ENCODE measurements around the gene GABRR2.

Gene GABRR2

DNA sequence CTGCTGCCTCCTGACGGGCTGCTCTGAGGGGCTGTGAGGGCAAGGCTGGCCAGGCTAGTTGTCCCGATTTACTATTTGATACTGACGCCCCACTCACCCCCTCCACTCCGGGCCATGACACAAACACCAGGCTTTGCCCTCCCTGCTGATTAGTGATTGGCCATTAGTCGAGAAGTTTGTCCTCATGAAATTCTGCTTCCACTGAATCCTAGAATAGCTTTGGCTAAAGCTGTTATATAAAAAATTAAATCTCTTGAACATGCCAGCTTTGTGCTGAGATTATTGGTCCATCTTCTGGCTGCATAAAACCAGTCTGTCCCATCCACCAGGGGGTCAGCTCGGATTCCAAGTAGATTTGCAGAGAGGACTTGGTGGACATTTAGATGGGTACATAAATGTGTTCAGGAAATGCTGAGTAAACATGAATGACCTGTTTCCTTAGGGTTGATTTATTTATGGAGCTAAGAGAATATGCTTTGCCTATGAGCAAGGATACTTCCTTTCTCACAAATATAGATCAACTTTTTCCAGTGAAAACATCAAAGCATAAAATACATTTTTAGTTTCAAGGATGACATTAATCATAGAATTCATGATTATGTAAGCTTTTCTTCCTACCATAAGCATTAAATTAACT, at the start of gene GABRR2:
GABRR2 (minus strand) TSS at position 51 of the 637 bp plus-strand sequence. CDS start 134 bp downstream, outside the sequence.
- ATAC-seq: no peak

DNA sequence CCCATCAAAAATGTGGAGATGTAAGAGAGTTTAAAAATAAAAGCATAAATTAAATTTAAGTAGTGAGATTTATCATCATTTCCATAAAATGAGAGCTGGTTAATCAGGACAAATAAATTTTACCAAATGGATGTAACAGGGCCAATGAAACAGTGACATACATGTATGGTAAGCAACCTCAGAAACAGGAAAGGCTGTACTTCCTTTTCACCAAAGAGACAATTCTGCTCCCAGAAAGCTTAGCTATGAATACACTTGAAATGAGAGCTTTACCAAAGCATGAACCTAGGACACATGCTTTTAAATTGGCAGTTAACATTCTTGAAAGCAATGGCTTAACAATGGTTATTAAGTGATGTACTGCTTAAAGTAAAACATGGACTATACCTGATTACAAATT, 49.5 kb upstream of the GABRR2 start:
- no peak for ATAC-seq

DNA sequence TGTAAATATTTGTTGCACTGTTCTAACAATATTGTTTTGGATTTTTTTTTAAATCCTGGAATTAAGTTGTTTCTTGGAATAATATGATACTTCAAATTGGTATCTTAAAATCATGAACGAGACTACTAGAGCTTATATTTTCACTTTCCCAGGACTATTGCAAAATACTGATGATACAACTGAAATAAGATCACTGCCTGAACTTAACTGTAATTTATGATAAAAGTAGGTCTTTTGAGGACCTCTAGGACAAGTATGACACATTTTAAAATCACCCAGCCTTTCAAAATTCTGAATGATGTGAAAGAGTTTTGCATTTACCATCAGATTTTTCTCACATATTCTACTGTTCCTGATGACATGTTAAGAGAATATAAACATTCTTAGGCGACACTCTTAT, 46.1 kb upstream of the GABRR2 start:
- no peak for ATAC-seq

DNA sequence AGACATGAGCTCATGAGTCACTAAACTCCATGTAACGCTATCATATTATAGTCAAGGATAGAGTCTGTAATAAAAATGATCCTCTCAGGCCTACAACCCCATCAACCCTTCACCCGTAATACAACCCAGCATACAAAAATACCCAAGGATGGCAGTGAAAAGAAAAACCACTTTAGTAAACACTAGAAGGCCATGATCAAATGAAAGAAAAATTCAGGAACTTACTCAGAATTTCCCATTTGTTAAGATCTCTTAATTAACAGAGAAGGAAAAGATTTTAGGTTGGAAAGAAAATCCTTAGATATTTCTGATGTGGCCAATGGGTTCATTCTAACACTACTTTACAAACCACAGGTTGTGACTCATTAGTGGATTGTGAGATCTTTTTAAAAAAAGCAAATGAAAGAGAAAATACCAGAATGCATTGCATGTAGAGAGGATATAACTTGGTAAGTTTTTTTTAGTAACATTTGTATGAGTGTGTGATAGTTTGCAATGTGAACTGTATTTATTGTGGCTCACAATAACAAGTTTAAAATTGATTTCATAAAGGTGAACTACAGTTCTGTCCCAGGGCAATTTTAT, 45.4 kb upstream of the GABRR2 start:
- peak; percentile 79 to 89 for ATAC-seq

DNA sequence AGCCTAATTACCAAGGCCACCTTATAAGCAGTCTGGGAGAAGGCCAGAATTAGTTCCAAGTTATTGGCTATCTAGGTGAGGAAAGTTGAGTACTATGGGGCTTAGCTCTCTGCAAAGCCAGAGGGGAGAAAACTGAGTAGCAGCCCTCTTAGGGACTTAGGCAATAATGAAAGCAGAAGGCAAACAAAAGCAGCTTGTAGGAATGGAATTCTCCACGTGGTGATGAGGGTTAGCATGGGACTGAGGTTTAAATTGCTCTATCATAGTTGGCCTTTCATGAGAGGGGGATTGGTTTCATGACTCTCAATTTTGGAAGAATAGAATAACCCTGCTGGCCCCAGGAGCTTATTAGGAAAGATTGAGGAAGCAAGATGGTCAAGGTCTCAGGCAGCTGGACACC, 44.5 kb upstream of the GABRR2 start:
- no peak for ATAC-seq

DNA sequence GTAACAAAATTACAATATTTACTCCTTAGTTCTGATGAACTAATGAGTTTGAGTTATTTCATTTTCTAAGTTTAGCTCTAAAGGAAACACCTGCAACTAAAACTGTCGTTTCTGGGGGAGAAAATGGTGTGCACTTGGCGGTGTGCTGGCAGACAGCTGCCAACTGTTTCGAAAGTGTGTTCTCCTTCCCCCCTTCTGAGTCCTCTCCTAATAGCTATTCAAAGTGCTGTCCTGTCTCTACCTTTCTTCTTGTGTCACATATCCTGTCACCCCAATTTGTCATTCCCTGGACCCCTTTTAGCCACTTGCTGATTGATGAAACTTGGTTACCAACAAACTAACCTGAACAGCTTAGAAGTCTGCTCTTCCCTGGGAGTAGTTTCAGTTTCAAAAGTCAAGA, 42.3 kb upstream of the GABRR2 start:
- ATAC-seq: no peak

DNA sequence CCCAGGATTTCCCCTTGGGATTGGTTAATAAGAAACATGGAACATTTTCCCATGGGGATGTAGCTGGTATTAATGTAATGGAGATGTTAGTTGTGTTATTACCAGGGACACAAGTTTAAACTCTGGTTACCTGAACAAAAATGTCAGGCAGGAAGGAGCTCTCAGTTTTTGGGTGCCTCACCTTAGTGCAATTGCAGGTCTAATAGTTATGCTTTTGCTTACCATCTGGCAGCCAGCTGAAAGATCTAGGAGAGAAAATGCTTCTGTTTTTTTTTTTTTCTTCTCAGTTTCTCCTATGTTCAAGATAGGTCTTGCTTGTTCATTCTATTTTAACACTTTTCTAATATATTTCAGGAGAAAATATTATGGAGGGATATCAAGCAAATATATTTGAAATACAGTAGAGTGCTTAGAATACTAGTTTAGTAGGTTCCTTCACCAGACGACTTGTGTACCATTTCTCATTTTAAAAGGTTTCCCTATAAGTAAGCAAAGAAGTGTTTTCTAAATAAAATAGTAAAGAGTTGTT, 41.6 kb upstream of the GABRR2 start:
- ATAC-seq: no peak

DNA sequence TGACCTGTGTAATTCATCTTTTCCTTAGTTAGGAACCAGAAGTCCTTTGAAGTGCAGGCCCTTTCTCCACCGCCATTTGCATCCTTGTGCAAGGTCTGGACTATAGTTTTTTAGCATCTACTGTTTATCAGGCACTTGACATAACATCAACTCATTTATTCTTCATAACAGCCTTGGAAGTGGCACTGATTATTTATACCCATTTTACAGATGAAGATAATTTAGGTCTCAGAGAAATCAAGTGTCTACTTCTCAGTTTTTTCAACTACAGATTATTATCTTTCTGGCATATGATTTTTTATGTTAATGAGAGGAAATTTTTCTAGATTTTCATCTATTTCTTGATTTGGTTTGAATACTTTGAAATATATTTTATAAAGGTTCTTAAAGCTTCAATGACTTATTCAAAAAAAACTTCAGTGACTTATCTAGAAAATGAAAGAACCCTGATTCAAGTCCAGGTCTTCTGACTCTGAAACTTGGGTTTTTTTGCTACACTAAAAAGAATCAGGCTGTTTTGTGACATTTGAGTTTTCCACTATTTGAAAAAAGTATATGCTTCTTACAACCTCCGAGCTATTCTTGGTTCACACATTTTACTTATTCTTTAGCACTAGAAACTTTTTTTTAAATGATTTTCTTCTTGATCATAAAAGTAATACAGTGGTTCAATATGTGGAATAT, 40.6 kb upstream of the GABRR2 start:
- ATAC-seq: no peak

DNA sequence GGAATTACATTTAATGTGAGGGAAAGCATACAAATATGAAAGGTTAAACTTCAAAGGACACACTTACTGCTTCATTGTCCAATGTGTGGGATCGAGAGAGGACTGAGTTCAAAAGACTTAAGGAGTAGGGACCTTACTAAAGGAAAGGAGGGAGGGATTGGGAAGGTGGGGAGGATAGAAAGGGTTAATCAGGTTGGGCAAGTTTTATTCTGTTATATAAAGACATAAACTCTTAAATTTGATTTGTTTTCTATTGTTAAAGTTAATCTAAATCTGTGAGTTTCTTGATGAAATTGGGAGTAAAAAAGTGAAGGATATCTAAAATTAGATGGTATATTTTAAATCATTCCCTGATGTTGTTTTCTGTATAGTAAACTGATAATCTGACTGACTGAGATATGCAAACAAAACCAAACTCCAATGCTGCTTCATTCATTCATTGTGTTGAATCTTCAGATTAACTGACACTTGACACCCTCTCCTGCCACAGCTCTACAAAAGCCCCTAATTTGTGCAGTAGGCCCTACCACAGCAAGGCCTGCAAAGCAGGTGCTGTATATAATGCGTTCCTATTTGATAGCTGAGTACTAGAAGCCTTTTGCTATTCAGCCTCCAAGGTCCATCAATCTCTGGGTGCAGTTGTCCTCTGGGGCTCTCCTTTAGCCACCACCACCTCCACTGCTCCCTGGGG, 38.7 kb upstream of the GABRR2 start:
- no peak for ATAC-seq

DNA sequence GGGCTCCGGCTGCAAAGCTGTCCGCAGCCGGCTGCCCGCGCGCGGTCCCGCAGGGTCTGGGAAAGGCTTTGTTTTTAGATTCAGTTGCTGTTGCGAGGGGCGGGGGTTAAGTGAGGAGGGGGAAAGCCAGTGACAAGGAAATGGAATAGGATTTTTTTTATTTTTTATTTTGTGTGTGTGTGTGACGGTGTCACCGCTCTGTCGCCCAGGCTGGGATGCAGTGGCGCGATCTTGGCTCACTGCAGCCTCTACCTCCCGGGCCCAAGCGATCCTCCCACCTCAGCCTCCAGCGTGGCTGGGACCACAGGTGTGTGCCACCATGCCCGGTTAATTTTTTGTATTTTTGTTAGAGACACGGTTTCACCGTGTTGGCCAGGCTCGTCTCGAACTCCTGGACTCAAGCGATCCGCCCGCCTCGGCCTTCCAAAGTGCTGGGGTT, 38.0 kb upstream of the GABRR2 start:
- no peak for ATAC-seq

DNA sequence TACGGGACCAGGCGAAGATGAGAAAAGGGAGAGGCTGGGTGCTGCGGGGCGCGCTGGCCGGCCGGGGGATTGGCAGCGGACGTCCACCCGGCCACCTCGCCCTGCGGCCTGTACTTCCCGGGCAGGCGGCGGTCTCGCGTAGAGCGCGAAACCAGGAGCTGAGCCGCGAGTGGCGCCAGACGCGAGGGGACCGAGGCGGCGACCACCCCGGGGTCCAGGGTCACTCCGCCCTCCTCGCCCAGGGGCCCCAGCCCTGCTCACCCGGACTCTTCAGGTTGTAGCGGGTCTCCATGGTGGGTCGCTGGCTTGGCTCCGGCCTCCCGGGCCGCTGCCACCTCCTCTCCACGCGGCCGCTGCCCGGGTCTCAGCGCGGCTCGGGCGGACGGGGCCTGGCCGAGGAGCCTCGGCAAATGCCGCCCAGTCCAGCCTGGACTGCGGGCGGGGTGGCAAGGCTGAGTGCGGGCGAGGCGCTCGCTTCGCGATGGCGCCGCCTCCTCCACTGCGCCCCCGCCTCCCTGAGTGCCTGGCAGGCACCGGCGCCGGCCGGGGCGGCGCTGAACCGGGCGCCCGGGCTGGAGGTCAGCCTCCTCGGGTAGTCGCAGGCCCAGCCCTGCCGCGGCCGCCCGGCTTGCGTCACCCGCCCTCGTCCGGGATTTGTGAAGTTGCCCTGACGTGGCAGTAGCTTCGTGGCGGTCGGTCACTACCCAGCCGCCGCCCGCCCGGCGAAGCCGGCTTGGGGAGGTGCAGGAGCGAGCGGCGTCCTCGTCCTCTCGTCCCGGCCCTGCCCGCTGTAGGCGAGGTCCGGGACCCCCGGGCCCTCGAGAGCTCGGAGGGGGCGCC, 37.4 kb upstream of the GABRR2 start, which contains the start of gene UBE2J1:
UBE2J1 (minus strand) TSS at position 445 of the 840 bp plus-strand sequence; CDS start at position 292, 153 bp downstream.
- ATAC-seq: peak; percentile 84 to 87

DNA sequence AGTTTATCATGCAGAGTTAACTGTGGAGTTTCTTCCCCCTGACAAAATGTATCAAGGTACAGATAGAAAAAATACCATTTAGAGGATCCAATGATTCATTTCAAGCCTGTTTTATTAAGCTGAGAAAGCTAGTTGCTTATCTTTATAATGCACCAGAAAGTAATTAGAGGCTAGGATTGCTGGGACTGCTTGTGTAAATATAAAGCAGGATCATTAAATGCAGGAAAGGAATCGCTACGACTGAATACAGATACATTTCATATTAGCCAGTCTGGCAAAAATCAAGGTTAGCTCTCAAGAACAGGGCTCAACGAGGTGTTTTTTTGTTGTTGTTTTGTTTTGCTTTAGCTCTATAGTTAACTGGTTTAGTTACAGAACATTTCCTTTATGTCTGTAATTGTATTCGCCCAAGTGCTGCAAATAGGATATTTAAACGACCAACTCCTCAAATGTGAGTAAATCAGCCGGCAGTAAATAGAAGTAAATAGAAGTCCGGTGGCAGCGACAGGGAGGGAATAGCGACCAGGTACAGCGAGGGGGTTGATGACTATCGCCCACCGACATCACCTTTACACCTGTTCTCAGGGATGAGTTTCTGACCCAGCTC, 36.7 kb upstream of the GABRR2 start:
- ATAC-seq: no peak

DNA sequence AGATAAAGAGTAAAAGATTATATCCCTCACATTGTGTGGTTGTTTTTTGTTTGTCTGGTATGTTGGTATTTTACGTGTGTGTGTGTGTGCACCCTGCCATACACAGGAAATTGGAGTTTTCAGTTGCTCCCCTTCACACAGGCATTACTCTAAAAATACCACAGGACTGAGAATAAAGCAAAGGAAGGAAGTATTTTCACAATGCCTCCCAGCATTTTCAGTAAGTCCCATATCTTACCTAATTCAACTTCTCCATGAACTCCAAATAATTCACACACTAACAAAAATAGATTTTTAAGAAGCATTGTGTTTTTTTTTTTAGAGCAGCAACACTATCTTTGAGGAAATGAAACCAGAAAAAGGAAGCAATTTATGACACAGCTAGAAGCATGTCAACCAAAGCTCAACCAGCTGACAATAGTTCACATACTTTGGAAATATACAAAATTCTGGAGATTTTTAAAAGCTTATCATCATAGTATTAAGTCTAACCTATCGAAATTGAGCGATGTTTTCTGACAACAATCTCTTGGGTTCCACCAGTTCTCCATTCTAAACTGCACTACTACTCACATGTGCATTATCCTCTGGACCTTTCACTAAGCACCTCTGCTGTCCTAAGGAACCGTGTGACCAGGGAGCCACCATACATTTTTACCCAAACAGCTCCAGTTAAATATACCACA, 35.3 kb upstream of the GABRR2 start:
- ATAC-seq: no peak

DNA sequence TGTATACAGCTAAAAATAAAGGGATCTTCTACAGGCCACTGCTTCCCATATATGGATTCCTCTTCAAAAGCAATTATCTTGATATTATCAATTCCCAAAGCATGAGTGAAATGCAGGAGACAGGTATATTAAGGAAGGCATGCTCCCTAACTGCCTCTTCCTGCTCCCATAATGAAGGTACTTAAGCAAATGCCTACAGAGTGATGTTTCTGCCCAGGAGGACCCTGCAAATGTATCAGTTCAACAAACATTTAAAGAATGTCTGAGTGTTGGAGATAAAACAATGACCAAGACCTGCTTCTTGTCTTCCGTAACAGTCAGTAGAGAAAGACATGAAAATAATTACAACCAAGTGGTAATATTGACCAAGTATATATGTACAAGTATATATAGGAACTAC, 33.3 kb upstream of the GABRR2 start:
- ATAC-seq: no peak

DNA sequence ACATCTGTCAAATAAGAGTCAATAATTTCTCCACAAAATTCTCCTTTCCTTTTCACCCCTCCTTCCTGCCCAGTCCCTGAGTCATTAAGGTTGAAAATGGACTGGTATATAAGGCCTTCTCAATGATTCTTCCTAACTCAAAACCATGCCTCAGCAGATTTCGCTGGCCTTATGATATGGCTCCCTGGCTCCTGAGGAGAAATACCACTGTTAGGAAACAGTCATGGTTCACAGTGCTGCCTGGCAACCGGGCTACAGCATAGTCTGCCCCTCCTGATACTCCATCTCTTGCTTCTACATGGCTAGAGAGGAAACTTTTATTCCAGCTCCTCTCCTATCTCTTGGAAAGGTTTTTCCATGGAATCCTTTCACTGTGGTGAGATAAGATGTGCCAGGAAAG, 32.7 kb upstream of the GABRR2 start:
- ATAC-seq: no peak

DNA sequence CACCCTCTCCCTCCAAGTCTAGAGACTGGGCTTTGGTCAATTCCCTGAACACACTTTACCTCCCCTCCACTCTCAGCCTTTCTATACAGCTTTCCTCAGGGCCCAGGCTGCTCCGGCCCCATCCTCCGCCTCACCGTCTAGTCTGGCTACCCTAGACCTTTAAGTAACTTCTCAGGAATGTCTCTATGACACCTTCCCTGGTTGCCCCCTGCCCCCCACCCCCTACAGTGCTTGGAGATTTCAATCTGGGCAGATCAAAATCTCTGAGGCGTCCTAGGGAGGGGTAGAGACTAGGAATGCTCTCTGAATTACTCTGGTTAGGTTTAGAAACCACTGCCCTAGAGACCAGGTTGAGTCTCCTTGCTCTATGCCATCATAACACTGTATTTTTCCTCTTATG, 31.3 kb upstream of the GABRR2 start:
- ATAC-seq: no peak

DNA sequence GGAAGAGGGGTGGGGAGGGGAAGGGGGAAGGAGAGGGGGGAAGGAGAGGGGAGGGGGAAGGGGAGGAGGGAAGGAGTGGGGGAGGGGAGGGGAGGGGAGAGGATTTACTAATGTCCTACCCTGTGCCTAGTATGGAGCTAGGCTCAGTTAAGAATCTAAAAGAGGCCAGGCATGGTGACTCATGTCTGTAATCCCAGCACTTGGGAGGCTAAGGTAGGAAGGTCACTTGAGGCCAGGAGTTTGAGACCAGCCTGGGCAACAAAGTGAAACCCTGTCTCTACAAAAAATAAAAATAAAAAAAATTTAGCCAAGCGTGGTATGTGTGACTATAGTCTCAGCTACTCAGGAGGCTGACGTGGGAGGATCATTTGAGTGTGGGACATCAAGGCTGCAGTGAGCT, 24.5 kb upstream of the GABRR2 start:
- ATAC-seq: no peak

DNA sequence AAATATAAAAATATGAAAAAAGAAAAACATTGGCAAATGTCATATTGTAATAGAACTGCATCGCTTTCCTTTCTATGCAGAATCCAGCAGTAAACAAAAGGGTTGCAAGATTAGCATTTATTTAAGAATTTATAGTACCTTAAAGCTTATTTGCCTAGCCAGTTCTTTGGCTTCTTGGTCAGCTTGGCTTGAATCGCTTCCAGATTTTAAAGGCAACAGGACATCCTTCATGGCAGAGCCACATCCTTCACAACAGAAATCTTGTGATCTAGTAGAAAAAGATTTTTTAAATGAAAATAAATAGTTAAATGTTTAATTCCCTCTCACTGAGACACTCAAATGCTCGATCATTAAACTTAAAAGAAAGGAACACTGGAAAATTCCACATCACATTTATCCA, 20.1 kb upstream of the GABRR2 start:
- ATAC-seq: no peak

DNA sequence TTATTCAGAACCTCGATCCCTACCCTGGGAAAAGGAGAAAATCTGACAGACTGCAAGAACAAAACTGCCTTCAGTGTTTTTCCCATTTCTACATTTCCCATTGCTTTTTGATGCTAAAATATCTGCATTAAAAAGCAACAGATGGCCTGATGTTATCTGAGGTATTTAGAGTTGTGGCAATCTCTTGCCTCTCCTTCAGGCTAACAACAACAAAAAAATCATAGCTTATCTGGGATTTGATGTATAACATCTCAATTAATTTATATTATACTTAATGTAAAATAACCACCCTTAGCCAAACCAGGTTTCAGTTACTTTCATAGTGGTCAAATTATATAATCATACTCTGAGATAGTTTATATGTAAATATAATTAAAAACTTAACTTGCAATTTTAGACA, 15.8 kb upstream of the GABRR2 start:
- no peak for ATAC-seq

DNA sequence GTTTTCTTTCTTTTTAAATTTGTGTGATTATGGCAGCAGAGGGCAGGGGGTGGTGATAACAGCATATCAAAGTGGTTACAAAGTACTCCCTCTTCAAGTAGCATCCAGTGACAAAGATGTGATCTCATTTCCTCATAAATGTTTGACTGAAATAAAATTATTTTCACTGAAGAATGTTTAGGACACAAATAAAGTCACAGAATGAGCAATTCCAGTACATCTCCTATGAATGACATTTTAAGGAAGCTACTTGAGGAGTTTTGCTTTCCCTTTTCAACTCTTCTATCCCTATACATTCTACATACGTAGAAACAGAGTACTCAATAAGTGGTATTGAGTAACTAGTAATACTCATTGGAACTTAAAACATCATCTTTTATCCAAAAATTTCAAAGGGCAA, 13.9 kb upstream of the GABRR2 start:
- ATAC-seq: no peak

DNA sequence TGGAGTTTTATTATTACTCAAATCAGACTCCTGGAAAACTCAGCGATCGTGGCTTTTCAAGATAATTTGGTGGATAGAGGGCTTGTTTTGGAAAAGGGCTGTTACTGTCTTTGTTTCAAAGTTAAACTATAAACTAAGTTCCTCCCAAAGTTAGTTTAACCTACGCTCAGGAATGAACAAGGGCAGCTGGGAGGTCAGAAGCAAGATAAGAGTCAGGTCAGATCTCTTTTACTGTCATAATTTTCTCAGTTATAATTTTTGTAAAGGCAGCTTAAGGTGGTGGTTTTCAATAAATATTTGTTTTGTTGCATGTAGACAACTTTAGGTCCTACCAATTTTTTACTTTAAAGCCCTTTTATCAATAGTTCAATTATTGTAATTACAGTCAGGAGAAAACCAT, 9.2 kb upstream of the GABRR2 start:
- no peak for ATAC-seq
